GM21515 (cell line): ENCODE data around the gene RAB17.
"Not testable (repeated sequence)": the region's sequence is repeated elsewhere in the genome, so short reads cannot be mapped to it uniquely, and the experiment has no call there.

Experiments used
- ATAC-seq: cut with Tn5 transposase; IDR thresholded peaks from one replicate; pipeline ENCODE4 v1.9.1; 2021; ENCODE audit not compliant: unreplicated experiment

Gene RAB17

DNA sequence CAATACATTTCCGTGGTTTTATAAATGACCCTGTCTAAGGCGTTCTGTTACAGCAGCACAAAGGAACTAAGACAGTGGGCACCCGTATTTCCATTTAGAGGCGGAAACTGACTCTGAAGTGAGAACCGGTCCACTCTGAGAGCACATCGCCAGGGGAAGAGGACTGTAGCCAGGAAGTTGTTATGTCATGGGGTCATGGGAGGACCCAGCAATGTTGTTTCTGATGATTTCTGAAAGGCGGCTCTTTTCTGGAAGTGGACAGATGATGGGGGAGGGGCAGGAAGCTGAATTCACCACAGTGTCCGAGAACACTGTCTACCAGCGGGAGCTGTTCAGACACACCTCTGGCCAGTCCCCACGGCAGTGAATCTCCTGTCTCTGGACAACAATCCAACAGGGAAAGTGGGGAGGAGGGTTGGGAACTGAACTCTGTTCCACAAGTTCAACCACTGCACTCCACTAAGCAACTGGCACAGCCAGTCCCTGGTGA, 34.7 kb upstream of the RAB17 start:
- ATAC-seq: no peak

GRCh38 chr2:237624565-237624964, 34.0 kb upstream of the RAB17 start:
- no peak for ATAC-seq

DNA sequence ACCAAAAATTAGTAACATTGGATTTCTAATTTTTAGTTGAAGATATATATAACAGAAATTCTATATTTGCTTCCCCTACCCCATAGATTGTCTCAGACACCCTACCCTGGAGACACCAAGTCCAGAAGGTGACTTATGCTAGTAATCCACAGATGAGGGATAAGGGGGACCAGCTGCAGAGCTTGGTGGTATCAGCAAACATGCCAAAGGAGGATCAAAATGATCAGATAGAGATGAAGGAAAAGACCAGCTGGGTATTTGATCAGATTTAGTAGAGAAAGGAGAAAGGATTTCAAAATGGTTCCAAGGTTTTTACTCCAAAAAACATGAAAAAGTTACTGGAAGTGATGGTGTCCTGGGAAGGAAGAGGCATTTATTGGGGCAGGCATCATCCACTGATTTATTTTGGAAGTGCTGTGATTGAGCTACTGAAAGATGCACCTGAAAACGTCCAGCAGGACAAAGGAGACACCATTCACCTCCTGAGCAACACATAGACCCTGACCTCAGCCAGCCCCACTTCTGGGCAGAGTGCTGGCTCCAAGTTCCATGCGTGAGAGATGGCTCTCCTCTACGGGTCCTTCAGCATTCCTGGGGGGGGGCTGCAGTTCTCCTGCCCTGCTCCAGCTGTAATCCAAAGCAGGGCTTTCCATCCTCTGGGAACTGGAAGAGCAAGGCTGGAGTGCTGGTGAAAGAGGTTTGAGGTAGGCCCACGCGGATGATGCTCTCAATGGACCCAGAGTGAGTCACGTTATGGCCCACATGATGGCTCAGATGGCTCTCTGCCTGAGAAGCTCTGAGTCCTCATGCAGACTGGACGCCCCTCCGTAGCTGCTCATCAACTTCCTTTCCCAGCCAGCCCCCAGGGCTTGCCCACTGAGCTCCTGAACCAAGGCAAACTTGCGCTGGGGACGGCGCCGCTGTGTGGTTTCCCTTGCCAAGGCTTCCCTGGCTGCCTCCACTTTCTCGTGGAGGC, 33.2 kb upstream of the RAB17 start:
- no peak for ATAC-seq

DNA sequence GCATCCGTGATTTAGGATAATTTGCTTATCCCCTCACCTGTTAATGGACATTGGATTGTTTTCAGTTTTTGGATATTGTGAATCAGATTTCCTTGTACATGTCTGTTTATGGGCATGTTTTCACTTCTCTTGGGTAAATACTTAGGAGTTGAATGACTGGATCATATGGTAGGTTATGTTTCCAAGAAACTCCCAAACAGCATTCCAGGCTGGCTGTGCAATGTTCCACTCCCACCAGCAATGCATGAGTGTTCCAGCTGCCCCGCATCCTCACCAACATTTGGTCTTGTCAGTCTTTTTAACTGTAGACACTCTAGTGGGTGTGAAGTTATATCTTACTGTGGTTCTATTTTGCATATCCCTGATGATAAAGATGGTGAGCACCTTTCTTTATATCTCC, 27.9 kb upstream of the RAB17 start:
- no peak for ATAC-seq

GRCh38 chr2:237617587-237617982, 27.1 kb upstream of the RAB17 start:
- no peak for ATAC-seq

GRCh38 chr2:237616734-237617586, 26.4 kb upstream of the RAB17 start:
- ATAC-seq: no peak

GRCh38 chr2:237616373-237616733, 25.8 kb upstream of the RAB17 start:
- no peak for ATAC-seq

GRCh38 chr2:237615631-237616249, 25.2 kb upstream of the RAB17 start:
- no peak for ATAC-seq

GRCh38 chr2:237614151-237614720, 23.7 kb upstream of the RAB17 start:
- no peak for ATAC-seq

DNA sequence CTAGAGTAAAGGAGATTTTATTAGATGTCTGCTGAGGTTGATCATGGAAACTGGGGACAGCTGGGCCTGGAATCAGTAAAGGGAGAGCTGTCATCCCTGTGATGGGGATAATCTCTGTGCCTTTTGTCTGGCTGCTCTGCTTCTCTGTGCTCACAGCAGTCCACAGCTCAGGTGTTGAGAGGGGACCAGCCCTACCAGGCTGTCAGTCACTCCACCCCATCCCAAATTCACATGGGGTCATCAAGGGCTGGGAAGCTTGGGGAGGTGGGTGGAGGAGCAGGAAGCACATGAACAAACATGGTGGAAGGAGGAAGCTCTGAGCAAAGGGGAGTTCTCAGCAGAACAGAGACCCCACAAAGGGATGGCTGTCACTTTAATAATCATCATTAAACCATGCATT, 23.1 kb upstream of the RAB17 start:
- no peak for ATAC-seq

DNA sequence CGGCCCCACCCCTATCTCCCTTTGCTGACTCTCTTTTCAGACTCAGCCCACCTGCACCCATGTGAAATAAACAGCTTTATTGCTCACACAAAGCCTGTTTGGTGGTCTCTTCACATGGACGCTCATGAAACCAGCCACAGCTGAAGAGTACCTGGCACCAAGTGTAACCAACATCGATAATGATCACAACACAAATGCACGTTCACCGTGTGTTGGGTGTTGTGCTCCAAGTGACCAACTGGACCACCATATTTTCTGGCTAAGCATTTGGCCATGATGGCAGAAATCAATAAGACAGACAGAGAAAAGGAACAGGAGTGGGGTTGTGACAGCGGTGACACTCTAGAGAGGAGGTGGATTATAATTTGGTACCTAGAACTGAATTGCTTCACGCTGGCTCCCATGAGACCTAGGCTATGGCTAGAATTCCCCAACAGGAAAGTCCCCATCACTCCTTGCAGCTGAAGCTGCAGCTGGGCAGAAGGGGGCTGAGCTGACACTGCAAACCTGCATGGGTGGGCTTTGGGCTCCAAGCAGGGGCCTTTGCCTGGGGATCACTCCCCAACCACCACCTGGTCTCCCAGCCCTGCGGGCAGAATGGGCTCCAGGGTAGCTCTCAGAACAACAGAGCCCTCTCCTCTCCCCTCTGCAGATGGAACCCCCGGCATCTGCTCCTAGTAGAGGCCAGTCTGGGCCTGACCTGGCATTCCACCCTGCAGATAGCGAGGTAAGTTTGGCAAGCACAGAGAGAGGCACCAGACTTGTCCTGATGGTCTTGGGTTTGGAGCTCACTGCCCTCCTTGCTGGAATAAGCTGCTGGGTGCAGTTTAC, 22.2 kb upstream of the RAB17 start:
- no peak for ATAC-seq

- not testable (repeated sequence) for ATAC-seq
Measured at GRCh38 chr2:237606522-237606921, 16.0 kb upstream of the RAB17 start.

DNA sequence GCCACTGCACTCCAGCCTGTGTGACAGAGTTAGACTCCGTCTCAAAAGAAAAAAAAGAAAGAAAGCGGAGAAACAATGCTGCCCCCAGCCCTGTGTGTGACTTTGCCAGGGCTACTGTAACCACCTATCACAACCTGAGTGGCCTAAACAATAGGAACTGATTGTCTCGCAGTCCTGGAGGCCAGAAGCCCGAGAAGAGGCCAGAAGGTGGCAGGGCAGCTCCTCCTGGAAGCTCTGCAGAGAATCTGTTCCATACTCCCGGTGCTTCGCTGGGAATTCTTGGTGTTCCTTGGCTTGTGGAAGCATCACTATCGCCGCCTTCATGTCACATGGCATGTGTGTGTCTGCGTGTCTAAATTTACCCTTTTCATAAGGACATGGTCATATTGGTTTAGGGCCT, 14.4 kb upstream of the RAB17 start:
- no peak for ATAC-seq

- ATAC-seq: no peak
Measured at GRCh38 chr2:237604391-237604790, 13.9 kb upstream of the RAB17 start.

- ATAC-seq: no peak
Measured at GRCh38 chr2:237603718-237604362, 13.3 kb upstream of the RAB17 start.

DNA sequence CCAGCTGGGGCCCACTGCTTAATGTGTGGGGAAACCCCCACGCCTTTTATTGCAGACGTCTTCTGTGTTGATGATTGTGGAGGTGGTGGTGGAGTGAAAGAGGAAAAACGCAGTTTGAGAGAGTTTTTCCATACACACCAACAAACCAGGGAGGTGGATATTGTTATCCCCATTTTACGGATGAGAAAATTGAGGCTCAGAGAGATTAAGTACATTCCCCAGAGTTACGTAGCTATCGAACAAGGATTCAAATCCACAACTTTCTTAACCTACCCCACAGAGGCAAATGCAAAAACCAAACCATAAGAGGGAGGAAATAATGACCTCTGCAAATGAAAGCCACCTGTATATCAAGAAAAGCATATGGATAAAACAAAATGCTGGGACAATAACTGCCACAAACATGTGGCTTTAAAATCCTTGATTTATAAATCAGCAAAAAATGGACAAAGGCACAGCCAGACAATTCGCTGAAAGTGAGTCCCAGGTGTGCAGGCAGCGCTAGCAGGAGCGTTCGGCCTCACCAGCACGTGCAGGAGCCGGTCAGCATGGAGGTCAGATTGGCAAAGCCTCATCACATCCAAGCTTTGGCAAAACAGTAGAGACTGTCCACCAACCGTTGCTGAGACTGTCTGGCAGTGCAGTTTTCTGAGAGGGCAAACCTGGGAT, 12.6 kb upstream of the RAB17 start:
- no peak for ATAC-seq

GRCh38 chr2:237602409-237602808, 11.9 kb upstream of the RAB17 start:
- no peak for ATAC-seq

- no peak for ATAC-seq
Measured at GRCh38 chr2:237601453-237602116, 11.1 kb upstream of the RAB17 start.
